H1 (cell line): ENCODE data around the gene SLC66A1. TPM values are rescaled to one million over a fixed set of nuclear protein-coding genes. Genes with fewer than 3 reads are reported as not detected.

Experiments
- BCL11A ChIP-seq, 2 experiments: IDR thresholded peaks; one replicate each; pipeline ENCODE4 v1.6.1; 2011; ENCODE audit warnings: low read depth in 2 of 2, low read length in 2 of 2, mild to moderate bottlenecking in 2 of 2
- CTCF ChIP-seq, 3 experiments: IDR thresholded peaks; 1 replicate in 2 of 3; 2 replicates in 1 of 3; pipeline versions ENCODE4 v1.5.1 to v1.6.1; 2011; ENCODE audit warnings: low read length in 3 of 3, mild to moderate bottlenecking in 3 of 3, inconsistent platforms in 2 of 3, low read depth in 1 of 3, moderate library complexity in 1 of 3; ENCODE audit not compliant: insufficient read depth in 1 of 3; ENCODE audit errors: control extremely low read depth in 1 of 3
- GABPA ChIP-seq: IDR thresholded peaks from 2 replicates; pipeline ENCODE4 v1.6.1; 2011; ENCODE audit warnings: mild to moderate bottlenecking, low read length, moderate library complexity, borderline replicate concordance; ENCODE audit not compliant: insufficient read depth
- NANOG ChIP-seq: IDR thresholded peaks from 2 replicates; pipeline ENCODE4 v1.6.1; 2011; ENCODE audit warnings: low read length, low read depth, mild to moderate bottlenecking, inconsistent platforms; ENCODE audit not compliant: insufficient read depth, poor library complexity, severe bottlenecking
- TEAD4 ChIP-seq: IDR thresholded peaks from 2 replicates; pipeline ENCODE4 v1.6.1; 2012; ENCODE audit warnings: low read depth, low read length, inconsistent platforms, mixed read lengths
- polyA plus RNA-seq, 7 experiments: library from polyadenylated mRNA; depleted of rRNA in 3 of 7; stranded (reverse) in 5 of 7; unstranded in 2 of 7; fragments of >200 nt in 5 of 7; fragments of 200-250 nt in 2 of 7; gene quantifications; 1 replicate in 5 of 7; 2 replicates in 1 of 7; 4 replicates in 1 of 7; pipeline versions ENCODE4 v1.2.1 to v1.2.3, GENCODE V29; 2011 to 2013; ENCODE audit warnings: missing spikeins in 2 of 7, mixed read lengths in 2 of 7
- total RNA-seq: library from RNA; stranded (reverse); fragmentation: NEBNext Ultra II Directional; extraction: Animal tissue kit (Norgen Biotek cat#: 25700); gene quantifications from 2 replicates; pipeline ENCODE4 v1.2.1, GENCODE V29; 2021
- TF ChIP-seq, protein P1 (sequence below): fragments of 300-600 bp; sonication (generic); IDR thresholded peaks from 2 replicates; pipeline ENCODE4 v1.7.1; 2012; ENCODE audit warnings: low read length, moderate library complexity, mild to moderate bottlenecking, inconsistent platforms; ENCODE audit not compliant: insufficient replicate concordance

SLC66A1 gene
- total and polyA plus RNA-seq, 2 of the 8 experiments (the other 6 are each of a cell fraction or from before 2014, with no cell fraction given), result 16.8 to 27.9 TPM

- TF ChIP-seq, protein P1, sequence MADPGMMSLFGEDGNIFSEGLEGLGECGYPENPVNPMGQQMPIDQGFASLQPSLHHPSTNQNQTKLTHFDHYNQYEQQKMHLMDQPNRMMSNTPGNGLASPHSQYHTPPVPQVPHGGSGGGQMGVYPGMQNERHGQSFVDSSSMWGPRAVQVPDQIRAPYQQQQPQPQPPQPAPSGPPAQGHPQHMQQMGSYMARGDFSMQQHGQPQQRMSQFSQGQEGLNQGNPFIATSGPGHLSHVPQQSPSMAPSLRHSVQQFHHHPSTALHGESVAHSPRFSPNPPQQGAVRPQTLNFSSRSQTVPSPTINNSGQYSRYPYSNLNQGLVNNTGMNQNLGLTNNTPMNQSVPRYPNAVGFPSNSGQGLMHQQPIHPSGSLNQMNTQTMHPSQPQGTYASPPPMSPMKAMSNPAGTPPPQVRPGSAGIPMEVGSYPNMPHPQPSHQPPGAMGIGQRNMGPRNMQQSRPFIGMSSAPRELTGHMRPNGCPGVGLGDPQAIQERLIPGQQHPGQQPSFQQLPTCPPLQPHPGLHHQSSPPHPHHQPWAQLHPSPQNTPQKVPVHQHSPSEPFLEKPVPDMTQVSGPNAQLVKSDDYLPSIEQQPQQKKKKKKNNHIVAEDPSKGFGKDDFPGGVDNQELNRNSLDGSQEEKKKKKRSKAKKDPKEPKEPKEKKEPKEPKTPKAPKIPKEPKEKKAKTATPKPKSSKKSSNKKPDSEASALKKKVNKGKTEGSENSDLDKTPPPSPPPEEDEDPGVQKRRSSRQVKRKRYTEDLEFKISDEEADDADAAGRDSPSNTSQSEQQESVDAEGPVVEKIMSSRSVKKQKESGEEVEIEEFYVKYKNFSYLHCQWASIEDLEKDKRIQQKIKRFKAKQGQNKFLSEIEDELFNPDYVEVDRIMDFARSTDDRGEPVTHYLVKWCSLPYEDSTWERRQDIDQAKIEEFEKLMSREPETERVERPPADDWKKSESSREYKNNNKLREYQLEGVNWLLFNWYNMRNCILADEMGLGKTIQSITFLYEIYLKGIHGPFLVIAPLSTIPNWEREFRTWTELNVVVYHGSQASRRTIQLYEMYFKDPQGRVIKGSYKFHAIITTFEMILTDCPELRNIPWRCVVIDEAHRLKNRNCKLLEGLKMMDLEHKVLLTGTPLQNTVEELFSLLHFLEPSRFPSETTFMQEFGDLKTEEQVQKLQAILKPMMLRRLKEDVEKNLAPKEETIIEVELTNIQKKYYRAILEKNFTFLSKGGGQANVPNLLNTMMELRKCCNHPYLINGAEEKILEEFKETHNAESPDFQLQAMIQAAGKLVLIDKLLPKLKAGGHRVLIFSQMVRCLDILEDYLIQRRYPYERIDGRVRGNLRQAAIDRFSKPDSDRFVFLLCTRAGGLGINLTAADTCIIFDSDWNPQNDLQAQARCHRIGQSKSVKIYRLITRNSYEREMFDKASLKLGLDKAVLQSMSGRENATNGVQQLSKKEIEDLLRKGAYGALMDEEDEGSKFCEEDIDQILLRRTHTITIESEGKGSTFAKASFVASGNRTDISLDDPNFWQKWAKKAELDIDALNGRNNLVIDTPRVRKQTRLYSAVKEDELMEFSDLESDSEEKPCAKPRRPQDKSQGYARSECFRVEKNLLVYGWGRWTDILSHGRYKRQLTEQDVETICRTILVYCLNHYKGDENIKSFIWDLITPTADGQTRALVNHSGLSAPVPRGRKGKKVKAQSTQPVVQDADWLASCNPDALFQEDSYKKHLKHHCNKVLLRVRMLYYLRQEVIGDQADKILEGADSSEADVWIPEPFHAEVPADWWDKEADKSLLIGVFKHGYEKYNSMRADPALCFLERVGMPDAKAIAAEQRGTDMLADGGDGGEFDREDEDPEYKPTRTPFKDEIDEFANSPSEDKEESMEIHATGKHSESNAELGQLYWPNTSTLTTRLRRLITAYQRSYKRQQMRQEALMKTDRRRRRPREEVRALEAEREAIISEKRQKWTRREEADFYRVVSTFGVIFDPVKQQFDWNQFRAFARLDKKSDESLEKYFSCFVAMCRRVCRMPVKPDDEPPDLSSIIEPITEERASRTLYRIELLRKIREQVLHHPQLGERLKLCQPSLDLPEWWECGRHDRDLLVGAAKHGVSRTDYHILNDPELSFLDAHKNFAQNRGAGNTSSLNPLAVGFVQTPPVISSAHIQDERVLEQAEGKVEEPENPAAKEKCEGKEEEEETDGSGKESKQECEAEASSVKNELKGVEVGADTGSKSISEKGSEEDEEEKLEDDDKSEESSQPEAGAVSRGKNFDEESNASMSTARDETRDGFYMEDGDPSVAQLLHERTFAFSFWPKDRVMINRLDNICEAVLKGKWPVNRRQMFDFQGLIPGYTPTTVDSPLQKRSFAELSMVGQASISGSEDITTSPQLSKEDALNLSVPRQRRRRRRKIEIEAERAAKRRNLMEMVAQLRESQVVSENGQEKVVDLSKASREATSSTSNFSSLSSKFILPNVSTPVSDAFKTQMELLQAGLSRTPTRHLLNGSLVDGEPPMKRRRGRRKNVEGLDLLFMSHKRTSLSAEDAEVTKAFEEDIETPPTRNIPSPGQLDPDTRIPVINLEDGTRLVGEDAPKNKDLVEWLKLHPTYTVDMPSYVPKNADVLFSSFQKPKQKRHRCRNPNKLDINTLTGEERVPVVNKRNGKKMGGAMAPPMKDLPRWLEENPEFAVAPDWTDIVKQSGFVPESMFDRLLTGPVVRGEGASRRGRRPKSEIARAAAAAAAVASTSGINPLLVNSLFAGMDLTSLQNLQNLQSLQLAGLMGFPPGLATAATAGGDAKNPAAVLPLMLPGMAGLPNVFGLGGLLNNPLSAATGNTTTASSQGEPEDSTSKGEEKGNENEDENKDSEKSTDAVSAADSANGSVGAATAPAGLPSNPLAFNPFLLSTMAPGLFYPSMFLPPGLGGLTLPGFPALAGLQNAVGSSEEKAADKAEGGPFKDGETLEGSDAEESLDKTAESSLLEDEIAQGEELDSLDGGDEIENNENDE, result no peak
- TF ChIP-seq GABPA (no peak), BCL11A (IDR thresholded peaks at IDR 0.05; ENCODE audit: low read depth in 2 of 2, low read length in 2 of 2) (no peak), CTCF (IDR thresholded peaks at IDR 0.05; ENCODE audit: control extremely low read depth in 1 of 3, insufficient read depth in 1 of 3, low read depth in 1 of 3, low read length in 3 of 3) (no peak), NANOG (no peak), TEAD4 (no peak)
These were observed 38.9 kb upstream of the SLC66A1 start (continued) for GRCh38 chr1:19273106-19273843.
